PC-9 (cell line): ENCODE measurements around the gene EIF5B. TPM values are rescaled to one million over a fixed set of nuclear protein-coding genes. Genes with fewer than 3 reads are reported as not detected.

ENCODE experiments used
- BruUV-seq: library from RNA; stranded (reverse); fragments of 400-500 nt; replicated peaks from 2 replicates; lab custom pipeline; 2021; lab: Mats Ljungman, UMichigan
- CTCF ChIA-PET: fragments of 300-600 bp; sonication (Branson Sonifier 250); formaldehyde crosslinking; loops from one replicate; lab custom pipeline; 2022; ENCODE audit warnings: antibody characterized with exemption; lab: Charles Lee
- POLR2A ChIA-PET: fragments of 300-600 bp; sonication (Branson Sonifier 250); formaldehyde crosslinking; loops from one replicate; lab custom pipeline; 2022; ENCODE audit warnings: antibody characterized with exemption; ENCODE audit not compliant: unreplicated experiment; lab: Charles Lee
- DNase-seq, 2 experiments: peaks; one replicate each; pipeline versions ENCODE4 v3.0.0 to v3.0.0-alpha.2; 2015 to 2022; ENCODE audit warnings: mixed read lengths in 1 of 2
- H2AFZ ChIP-seq: fragments of 200-600 bp; sonication (generic); 2 replicates; pipeline ENCODE4 v1.8.1; 2017; ENCODE audit warnings: antibody characterized with exemption
- H3F3A ChIP-seq: fragments of 200-600 bp; sonication (generic); 2 replicates; pipeline ENCODE4 v1.8.1; 2017; ENCODE audit warnings: antibody characterized with exemption, mild to moderate bottlenecking, low read depth; ENCODE audit not compliant: insufficient read depth
- H3K27ac ChIP-seq: fragments of 200-600 bp; sonication (generic); 2 replicates; pipeline ENCODE4 v1.6.1; 2016; ENCODE audit warnings: mixed run types
- H3K27me3 ChIP-seq: fragments of 200-600 bp; sonication (generic); 2 replicates; pipeline ENCODE4 v1.6.1; 2016; ENCODE audit warnings: low read depth, mixed run types; ENCODE audit not compliant: insufficient read depth
- H3K36me3 ChIP-seq: fragments of 200-600 bp; sonication (generic); 2 replicates; pipeline ENCODE4 v1.6.1; 2016; ENCODE audit warnings: low read depth, mixed run types
- H3K4me1 ChIP-seq: fragments of 200-600 bp; sonication (generic); replicated peaks from 2 replicates; pipeline ENCODE4 v1.6.1; 2016; ENCODE audit warnings: mixed run types; ENCODE audit not compliant: insufficient read depth
- H3K4me2 ChIP-seq: fragments of 200-600 bp; sonication (generic); 2 replicates; pipeline ENCODE4 v1.6.1; 2017; ENCODE audit warnings: mixed run types
- H3K4me3 ChIP-seq: fragments of 200-600 bp; sonication (generic); 2 replicates; pipeline ENCODE4 v1.6.1; 2016; ENCODE audit warnings: mixed run types
- H3K79me2 ChIP-seq: fragments of 200-600 bp; sonication (generic); 2 replicates; pipeline ENCODE4 v1.6.1; 2017; ENCODE audit warnings: low read depth, mixed run types
- H3K9me2 ChIP-seq: fragments of 200-600 bp; sonication (generic); 2 replicates; pipeline ENCODE4 v1.8.1; 2017; ENCODE audit warnings: mild to moderate bottlenecking; ENCODE audit not compliant: insufficient read depth
- H3K9me3 ChIP-seq: fragments of 200-600 bp; sonication (generic); 2 replicates; pipeline ENCODE4 v1.8.1; 2016; ENCODE audit warnings: low read depth; ENCODE audit not compliant: insufficient read depth
- H4K20me1 ChIP-seq: fragments of 200-600 bp; sonication (generic); 2 replicates; pipeline ENCODE4 v1.8.1; 2017; ENCODE audit not compliant: insufficient read depth
- CTCF ChIP-seq: fragments of 200-600 bp; sonication (generic); conservative IDR thresholded peaks from 2 replicates; pipeline ENCODE4 v1.6.1; 2017; ENCODE audit warnings: mixed run types, antibody characterized with exemption, mild to moderate bottlenecking, moderate library complexity
- EZH2 ChIP-seq: fragments of 200-600 bp; sonication (generic); IDR thresholded peaks from 2 replicates; pipeline ENCODE4 v1.8.0; 2017; ENCODE audit warnings: antibody characterized with exemption, low read depth
- intact Hi-C: fragments of 100-400 bp; cut with micrococcal nuclease; formaldehyde crosslinking; loops from one replicate; pipeline ENCODE4 v1.10.0; 2022; ENCODE audit not compliant: unreplicated experiment
- total RNA-seq: library from RNA; stranded (reverse); gene quantifications from 2 replicates; pipeline ENCODE4 v1.2.3, GENCODE V29; 2021

Gene EIF5B
- total RNA-seq, 1 experiment from 2014 or later = 56.7 TPM

GRCh38 chr2:99410276-99410675, 73.1 kb downstream of the EIF5B start:
- no peak overlapping the region for H3K4me2 ChIP-seq
- H4K20me1 ChIP-seq = peaks cover 14% of the 10 kb centered on the region; the same call in 1 of the 2 replicates
- H3K27ac ChIP-seq = no peak overlapping the region
- POLR2A ChIA-PET = no interaction called here
- no peaks in the 10 kb centered on the region for H3K9me3 ChIP-seq
- no peaks in the 10 kb centered on the region for H3K9me2 ChIP-seq
- DNase-seq = no peak
- intact Hi-C loops = no loop called here
- TF ChIP-seq CTCF (no peak), EZH2 (no peak)
- peaks cover 2% of the 10 kb centered on the region; the same call in 1 of the 2 replicates for H3K4me1 ChIP-seq
- no peaks in the 10 kb centered on the region for H3K27me3 ChIP-seq
- no TSS peak for BruUV-seq
- peaks cover 6% of the 10 kb centered on the region for H3F3A ChIP-seq
- no peak overlapping the region for H2AFZ ChIP-seq
- no peak overlapping the region for H3K4me3 ChIP-seq
- peaks cover 37% of the 10 kb centered on the region for H3K36me3 ChIP-seq
- no peaks in the 10 kb centered on the region for H3K79me2 ChIP-seq
- CTCF ChIA-PET = no interaction called here

GRCh38 chr2:99414566-99414965, 77.4 kb downstream of the EIF5B start:
- Histone ChIP-seq H3F3A (no peaks in the 10 kb centered on the region; the same call in 1 of the 2 replicates), H3K4me2 (no peak overlapping the region), H3K9me2 (no peaks in the 10 kb centered on the region), H3K9me3 (no peaks in the 10 kb centered on the region), H2AFZ (no peak overlapping the region), H3K4me3 (no peak overlapping the region), H4K20me1 (0 out of 2 replicates have a peak, but pooled peaks cover 7% of the 10 kb centered on the region), H3K27me3 (no peaks in the 10 kb centered on the region), H3K79me2 (no peaks in the 10 kb centered on the region), H3K36me3 (peaks cover 45% of the 10 kb centered on the region), H3K27ac (no peak overlapping the region), H3K4me1 (no peaks in the 10 kb centered on the region)
- no TSS peak for BruUV-seq
- TF ChIP-seq CTCF (no peak), EZH2 (no peak)
- ChIA-PET CTCF (no interaction called here), POLR2A (no interaction called here)
- DNase-seq = no peak
- intact Hi-C loops = no loop called here

GRCh38 chr2:99417396-99417795, 80.2 kb downstream of the EIF5B start:
- TF ChIP-seq EZH2 (no peak), CTCF (no peak)
- H3K4me2 ChIP-seq = no peak overlapping the region
- BruUV-seq = no TSS peak
- no peaks in the 10 kb centered on the region for H3K79me2 ChIP-seq
- no peak overlapping the region for H3K4me3 ChIP-seq
- H2AFZ ChIP-seq = no peak overlapping the region
- no peaks in the 10 kb centered on the region for H3K9me2 ChIP-seq
- DNase-seq = no peak
- CTCF ChIA-PET = interaction anchor here (0.5 kb wide), 1 partner anchor 267 kb away, joined by 3 read pairs; no protein-coding TSS in a partner anchor
- 0 out of 2 replicates have a peak, but pooled peaks cover 5% of the 10 kb centered on the region for H4K20me1 ChIP-seq
- H3K36me3 ChIP-seq = peaks cover 37% of the 10 kb centered on the region
- H3K4me1 ChIP-seq = no peaks in the 10 kb centered on the region
- POLR2A ChIA-PET = no interaction called here
- no peaks in the 10 kb centered on the region for H3K9me3 ChIP-seq
- no peaks in the 10 kb centered on the region for H3K27me3 ChIP-seq
- H3F3A ChIP-seq = no peaks in the 10 kb centered on the region; the same call in 1 of the 2 replicates
- no peak overlapping the region for H3K27ac ChIP-seq
- intact Hi-C loops = no loop called here
